Heart left ventricle (tissue), 13 donors: Measurements from ENCODE around the gene EI24.

Experiments
- CTCF ChIP-seq, 12 donors: fragments of 200-600 bp; sonication (generic) in 4 of 12; IDR thresholded peaks; one replicate each; pipeline versions ENCODE4 v1.5.0 to v1.8.0; 2018 to 2022; ENCODE audit warnings: antibody characterized with exemption in 12 of 12, mild to moderate bottlenecking in 5 of 12
- POLR2A ChIP-seq, 2 donors: fragments of 450-650 bp; IDR thresholded peaks; one replicate each; pipeline ENCODE4 v1.6.1; 2017; ENCODE audit warnings: antibody characterized with exemption in 2 of 2, mild to moderate bottlenecking in 2 of 2, moderate library complexity in 2 of 2
- donor health status: ischemic (EF 13 %, LVEDD 7.1; RV severe dilation, severe dysfunction).
- donor health status: DM: no; HTN: yes; CAD: no.
- donor health status: DM: no; HTN: no; CAD: no.
- donor health status: ischemic (EF 25% LVEDD 6.9; RV normal size, moderate dysfunction).
- donor health status: ischemic (EF 25% LVEDD 5.7; RV mildly dilated, moderate dysfunction).
- donor health status: ischemic (EF 35%, LVEDD 5.7; RV mildly dilated, moderate dysfunction).
- donor health status: nonischemic (EF 11% LVEDD 7.7; RV severe dilation, severe dysfunction).
- donor health status: DM: yes; HTN: yes; CAD: no.
- donor health status: PGD.
- donor health status: ischemic (EF 29% LVEDD 5.4; RV normal size, mild dysfunction).
- donor health status: nonischemic (EF 23%, LVEDD 6.1; RV moderate dilation, normal function).

- TF ChIP-seq CTCF (IDR thresholded peaks at IDR 0.05) (no peak), POLR2A (IDR thresholded peaks at IDR 0.05) (no peak)
Measured at GRCh38 chr11:125627236-125627910, 58.1 kb downstream of the EI24 start.
